NB4 (cell line): ENCODE measurements around the gene CDC42EP2.

Experiments used
- DNase-seq: peaks from one replicate; pipeline ENCODE4 v3.0.0; 2010; ENCODE audit warnings: low read depth
- H3K4me3 ChIP-seq: one replicate; pipeline ENCODE4 v1.5.1; 2011; ENCODE audit warnings: mild to moderate bottlenecking, low read depth, low read length, moderate library complexity
- MYC ChIP-seq: IDR thresholded peaks from 2 replicates; pipeline ENCODE4 v1.6.1; 2011; ENCODE audit warnings: low read depth, low read length
- POLR2A ChIP-seq: IDR thresholded peaks from 2 replicates; pipeline ENCODE4 v1.6.1; 2011; ENCODE audit warnings: mild to moderate bottlenecking; ENCODE audit not compliant: insufficient read length; ENCODE audit errors: extremely low read depth
- TF ChIP-seq, protein P1 (sequence below): IDR thresholded peaks from one replicate; pipeline ENCODE4 v1.5.1; 2012; ENCODE audit warnings: low read depth, low read length
- TF ChIP-seq, protein P2 (sequence below): IDR thresholded peaks from 2 replicates; pipeline ENCODE4 v1.6.1; 2011; ENCODE audit warnings: low read depth, low read length

Gene CDC42EP2

DNA sequence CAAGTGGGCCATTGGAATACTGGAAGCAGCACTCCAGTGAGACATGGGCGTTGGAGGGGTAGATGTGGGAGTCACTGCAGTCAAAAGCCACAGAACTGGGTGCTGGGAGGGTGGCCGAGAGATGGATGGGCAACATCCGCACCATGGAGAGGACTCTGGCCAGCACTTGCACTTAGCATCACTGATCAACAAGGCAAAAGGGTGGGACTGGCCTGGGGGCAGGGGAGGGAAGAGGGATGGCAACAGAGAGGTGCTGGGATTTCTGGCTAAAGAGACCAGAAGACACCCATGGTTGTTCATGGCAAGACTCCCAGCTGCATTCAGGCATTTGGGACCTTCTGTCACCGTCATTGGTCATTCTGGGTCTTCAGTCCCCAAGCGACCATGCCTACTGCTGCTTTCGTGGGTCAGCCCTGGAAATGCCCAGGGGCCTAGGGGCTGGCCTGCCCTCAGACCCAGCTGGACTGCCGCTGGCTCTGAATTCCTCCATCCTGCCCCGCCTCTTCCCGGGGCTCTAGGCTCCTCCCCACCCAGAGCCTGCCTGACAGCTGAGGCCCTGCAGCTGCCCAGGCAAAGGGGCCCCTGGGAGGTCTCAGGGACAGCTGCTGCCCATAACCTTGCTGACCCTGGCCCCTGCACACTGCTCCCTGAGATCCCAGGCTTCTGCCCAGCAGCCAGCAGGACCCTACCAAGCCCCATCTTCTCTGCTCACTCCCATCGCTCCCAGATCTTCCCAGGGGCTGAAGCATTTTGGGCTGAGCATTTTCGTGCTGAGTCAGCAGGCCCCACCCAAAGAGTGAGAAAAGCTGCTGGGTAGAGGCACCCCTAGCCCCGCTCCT lies 13.0 kb upstream of the CDC42EP2 start:
- no peak for DNase-seq
- TF ChIP-seq POLR2A (no peak), MYC (no peak)
- TF ChIP-seq, protein P1, sequence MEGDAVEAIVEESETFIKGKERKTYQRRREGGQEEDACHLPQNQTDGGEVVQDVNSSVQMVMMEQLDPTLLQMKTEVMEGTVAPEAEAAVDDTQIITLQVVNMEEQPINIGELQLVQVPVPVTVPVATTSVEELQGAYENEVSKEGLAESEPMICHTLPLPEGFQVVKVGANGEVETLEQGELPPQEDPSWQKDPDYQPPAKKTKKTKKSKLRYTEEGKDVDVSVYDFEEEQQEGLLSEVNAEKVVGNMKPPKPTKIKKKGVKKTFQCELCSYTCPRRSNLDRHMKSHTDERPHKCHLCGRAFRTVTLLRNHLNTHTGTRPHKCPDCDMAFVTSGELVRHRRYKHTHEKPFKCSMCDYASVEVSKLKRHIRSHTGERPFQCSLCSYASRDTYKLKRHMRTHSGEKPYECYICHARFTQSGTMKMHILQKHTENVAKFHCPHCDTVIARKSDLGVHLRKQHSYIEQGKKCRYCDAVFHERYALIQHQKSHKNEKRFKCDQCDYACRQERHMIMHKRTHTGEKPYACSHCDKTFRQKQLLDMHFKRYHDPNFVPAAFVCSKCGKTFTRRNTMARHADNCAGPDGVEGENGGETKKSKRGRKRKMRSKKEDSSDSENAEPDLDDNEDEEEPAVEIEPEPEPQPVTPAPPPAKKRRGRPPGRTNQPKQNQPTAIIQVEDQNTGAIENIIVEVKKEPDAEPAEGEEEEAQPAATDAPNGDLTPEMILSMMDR, result no peak
- TF ChIP-seq, protein P2, sequence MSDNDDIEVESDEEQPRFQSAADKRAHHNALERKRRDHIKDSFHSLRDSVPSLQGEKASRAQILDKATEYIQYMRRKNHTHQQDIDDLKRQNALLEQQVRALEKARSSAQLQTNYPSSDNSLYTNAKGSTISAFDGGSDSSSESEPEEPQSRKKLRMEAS, result no peak
- no peak overlapping the region for H3K4me3 ChIP-seq

DNA sequence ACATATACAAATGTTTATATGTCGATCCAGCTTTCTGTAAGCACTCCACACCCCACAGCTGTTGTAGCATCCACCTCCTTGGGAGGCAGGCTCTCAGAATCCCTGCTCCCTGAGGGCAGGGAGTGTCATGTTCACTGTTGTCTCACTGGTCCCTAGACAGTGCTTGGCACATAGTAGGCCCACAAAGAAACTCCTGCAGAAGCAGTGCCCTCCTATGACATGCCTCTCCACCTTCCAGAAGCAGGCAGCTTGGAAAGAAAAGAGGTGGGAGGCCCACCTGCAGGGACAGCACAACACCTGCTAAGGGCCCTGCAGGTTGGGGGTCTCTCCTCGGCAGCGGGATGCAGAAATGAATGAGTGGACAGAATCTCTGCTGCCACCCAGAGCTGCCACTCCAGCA lies 11.1 kb upstream of the CDC42EP2 start:
- no peak for DNase-seq
- no peak overlapping the region for H3K4me3 ChIP-seq
- TF ChIP-seq, protein P1, result no peak
- no peak for TF ChIP-seq MYC
- TF ChIP-seq POLR2A, result no peak
- TF ChIP-seq, protein P2, result no peak

DNA sequence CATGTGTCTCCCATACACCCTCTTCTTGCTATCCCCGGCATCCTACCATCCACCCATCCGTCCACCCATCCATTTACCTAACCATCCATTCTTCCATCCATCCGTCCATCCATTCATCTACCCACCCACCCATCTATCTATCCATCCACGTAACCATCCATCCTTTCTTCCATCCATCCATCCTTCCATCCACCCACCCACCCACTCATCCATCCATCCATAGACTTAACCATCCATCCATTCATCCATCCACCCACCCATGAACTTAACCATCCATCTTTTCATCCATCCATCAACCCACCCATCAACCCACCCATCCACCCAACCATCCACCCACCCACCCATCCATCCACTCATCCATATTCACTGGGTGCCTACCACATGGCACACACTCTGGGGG lies 10.6 kb upstream of the CDC42EP2 start:
- no peak for DNase-seq
- TF ChIP-seq MYC, result no peak
- TF ChIP-seq POLR2A, result no peak
- TF ChIP-seq, protein P1, result no peak
- TF ChIP-seq, protein P2, result no peak
- no peak overlapping the region for H3K4me3 ChIP-seq

DNA sequence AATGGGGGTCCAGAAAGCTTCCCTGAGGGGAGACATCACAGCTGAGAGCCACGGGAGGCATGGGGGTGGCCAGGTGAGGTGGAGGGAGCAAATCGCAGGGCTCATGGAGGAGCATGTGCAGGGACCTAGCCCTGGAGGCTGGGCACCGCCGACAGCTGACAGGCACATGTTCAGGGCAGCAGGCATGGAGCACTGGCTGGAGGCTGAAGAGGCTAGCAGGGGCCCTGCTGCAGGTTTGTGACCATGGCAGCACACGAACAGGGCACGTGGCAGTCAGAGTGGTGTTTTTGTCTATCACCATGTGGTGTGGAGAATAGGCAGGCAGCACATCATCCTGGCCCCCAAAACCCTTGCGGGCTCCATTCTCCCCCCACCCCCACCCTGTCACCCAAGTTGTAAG lies 10.1 kb upstream of the CDC42EP2 start:
- no peak overlapping the region for H3K4me3 ChIP-seq
- TF ChIP-seq, protein P2, result no peak
- TF ChIP-seq, protein P1, result no peak
- no peak for DNase-seq

DNA sequence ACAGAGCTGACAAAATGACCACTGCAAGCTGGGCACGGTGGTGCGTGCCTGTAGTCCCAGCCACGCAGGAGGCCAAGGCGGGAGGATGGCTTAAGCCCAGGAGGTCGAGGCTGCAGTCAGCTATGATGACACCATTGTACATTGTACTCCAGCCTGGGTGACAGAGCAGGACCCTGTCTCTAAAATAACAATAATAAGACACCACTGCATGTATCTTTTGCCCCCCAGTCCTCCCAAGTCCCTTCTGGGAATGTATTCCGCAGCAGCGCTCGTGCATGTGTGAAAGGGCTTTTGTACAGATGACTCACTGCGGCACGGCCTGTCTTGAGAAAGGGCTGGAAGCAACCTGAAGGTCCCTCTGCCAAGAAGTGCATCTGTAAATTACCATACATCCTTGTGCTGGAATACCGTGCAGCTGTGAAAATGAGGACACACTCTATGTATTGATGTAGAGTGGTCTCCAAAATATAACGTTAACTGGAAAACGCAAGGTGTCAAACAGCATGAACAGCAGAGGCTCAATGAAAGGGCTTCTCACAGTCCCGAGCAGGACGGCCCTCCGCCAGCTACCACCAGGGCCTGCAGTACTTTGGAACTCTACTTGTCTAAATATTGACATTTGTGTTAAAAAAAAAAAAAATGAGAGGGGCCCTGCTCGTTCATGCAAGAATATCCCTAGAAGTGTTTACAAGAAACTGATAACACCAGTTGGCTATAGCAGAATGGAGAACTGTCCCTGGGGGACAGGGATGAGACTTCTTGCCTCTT lies 9.0 kb upstream of the CDC42EP2 start:
- no peak overlapping the region for H3K4me3 ChIP-seq
- TF ChIP-seq, protein P2, result no peak
- no peak for TF ChIP-seq POLR2A
- no peak for DNase-seq
